ENCODE measurements around the gene CTDP1.

CTDP1 gene

DNA sequence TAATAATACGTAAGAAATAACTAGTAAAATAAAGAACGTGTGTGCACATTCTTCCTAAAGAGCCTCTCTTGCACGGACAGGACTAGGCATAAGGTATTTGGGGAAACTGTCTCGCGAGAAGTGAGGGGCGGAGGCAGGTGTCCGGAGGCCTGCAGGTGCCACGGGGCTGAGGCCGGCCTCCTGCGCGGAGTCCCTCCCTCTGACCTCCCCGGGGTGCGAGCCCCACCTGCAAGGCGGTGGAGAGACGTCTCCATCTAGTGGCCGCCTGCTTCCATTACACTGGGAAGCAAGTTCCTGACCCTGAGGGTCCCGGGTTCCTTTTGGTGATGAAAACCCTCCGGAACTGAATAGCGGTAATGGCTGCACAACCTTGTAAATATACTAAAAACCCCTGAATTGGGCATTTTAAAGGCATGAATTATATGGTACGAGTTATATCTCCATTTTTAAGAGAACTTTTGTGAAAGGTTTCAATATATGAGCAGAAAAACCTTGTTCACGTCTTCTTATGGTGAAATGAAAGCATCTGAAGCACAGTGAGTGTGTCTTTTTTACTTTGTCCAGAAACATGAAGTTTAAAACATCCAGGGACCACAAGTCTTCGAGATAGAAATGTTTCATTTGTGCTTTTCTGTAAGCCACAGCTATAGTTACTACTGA, 35.5 kb upstream of the CTDP1 start:
- DNase-seq = peak; percentile 23

DNA sequence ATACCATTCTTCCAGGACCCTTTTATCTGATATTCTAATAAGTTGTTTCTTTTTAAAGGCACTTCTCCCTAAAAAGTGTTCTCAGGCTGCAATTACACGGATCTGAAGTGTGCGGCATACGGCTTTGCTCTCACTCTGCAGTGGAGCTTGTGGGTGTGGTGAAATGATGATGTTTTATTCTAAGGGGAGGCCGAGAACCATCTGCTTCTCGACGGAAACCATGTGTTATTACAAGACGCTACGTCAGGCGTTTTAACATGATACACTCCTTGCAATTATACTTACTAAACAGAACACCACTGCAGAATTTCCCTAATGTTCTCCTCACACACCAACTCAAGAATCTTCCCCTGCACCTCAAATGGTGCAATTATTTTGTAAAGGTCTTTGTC, 34.9 kb upstream of the CTDP1 start:
- no peak for DNase-seq

DNA sequence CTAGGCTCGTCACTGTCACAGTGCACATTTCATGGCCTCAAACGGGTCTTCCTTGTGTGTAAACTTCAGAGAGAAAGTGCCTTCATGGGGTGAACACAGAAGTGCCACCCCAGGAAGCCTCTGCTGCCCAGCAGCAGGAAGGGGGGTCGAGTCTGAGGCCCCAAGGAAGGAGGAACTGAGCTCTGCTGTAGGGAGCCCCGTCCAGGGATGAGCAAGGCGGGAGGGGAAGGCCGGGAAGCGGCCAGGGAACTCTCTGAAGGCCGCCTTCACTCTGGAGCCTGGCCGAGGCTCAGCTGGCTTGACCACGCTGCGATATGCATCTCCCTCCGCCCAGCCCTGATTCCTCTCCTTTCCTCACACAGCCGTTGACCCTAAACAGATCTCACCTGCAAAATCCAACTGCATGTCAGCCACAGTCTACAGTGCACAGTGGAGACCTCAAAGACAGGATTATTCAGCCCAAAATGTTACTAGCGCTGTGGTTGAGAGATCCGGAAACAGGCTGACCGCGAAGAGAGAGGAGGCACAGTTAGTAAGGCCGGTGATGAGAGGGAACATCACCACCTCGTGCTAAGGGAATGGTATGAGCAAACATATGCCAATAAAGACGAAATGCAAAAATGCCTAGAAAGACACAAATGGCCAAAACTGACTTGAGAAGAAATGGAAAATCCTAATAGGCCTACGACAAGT, 34.2 kb upstream of the CTDP1 start:
- DNase-seq = no peak

- DNase-seq = no peak
Measured at GRCh38 chr18:79647307-79647706, 32.3 kb upstream of the CTDP1 start.

DNA sequence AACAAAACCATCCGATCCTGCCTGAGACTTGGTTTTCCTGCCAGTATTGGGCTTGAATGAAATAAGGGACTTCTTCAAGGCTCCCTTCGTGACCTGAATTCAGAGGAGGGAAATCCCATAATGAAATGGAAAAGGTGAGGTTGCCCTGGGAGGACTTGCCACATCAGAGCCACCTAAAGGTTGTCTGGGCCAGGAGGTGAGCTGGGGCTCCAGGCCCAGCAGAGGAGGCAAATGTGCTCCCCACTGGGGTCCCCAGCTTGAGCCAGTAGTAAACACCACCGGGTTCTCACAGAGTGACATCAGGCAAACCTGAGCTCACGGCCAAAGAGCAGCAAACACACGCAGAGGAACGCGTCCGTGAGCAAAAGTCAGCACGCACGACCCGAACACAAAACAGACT, 28.6 kb upstream of the CTDP1 start:
- no peak for DNase-seq

- DNase-seq = no peak
Measured at GRCh38 chr18:79657342-79657996, 22.1 kb upstream of the CTDP1 start.

GRCh38 chr18:79658366-79658765, 21.2 kb upstream of the CTDP1 start:
- no peak for DNase-seq

- DNase-seq = no peak
Measured at GRCh38 chr18:79659733-79660132, 19.9 kb upstream of the CTDP1 start.

- DNase-seq = no peak
Measured at GRCh38 chr18:79662034-79662433, 17.6 kb upstream of the CTDP1 start.

DNA sequence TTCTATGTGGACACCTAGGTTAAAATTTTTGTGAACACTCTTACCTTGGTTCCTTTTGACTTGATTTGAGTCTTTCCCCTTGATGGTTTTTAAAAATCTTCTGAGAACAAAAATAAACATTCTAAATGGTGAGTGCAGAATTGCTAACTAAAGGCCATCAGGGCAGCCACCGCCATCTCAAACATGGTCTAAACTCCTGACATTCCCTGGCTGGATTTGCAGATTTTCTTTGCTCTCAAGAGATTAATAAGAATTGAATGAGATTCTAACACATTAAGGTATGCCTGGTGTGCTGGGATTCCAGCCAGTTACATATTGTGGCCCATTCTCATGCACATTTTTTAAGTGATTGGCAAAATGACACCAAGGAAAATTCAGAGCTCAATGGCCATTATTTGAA, 17.2 kb upstream of the CTDP1 start:
- no peak for DNase-seq

- no peak for DNase-seq
Measured at GRCh38 chr18:79664525-79665125, 15.0 kb upstream of the CTDP1 start.

DNA sequence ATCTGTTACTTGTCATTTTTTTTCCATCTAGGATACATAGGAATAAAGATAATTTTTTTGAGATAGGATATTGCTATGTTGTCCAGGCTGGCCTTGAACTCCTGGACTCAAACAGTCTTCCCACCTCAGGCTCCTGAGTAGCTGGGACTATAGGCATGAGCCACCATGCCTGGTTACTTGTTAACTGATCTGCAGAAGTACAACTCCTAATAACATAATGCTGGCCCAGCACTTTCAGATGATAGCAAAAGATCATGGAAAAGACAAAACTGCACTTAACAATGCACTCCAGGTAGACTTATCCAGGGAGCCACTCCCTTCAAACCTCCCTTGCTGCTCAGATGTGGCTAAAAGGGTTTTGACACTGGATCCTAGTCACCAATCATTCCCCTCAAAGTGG, 11.4 kb upstream of the CTDP1 start:
- DNase-seq = no peak

- DNase-seq = no peak
Measured at GRCh38 chr18:79672490-79673276, 6.9 kb upstream of the CTDP1 start.

DNA sequence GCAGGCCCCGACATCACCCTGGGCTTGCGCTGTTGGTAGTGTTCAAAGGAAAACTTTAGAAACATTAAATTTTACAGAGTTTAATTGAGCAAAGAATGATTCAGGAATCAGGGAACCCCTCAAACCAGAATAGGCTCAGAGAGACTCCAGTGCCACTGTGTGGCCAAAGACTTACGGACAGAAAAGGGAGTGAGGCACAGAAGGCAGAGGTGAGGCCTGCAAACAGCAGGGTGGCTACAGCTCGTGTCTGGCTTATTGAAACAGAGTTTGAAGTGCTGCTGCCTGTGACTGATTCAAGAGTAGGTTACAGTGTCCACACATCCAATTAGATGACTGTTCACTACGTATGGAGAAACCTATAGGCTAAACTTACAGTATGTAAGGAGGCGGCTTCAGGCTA, 2.4 kb upstream of the CTDP1 start:
- no peak for DNase-seq

GRCh38 chr18:79677840-79678239, 1.8 kb upstream of the CTDP1 start:
- no peak for DNase-seq

GRCh38 chr18:79678665-79679551, 695 bp upstream of the CTDP1 start:
- DNase-seq = peak; percentile 98

DNA sequence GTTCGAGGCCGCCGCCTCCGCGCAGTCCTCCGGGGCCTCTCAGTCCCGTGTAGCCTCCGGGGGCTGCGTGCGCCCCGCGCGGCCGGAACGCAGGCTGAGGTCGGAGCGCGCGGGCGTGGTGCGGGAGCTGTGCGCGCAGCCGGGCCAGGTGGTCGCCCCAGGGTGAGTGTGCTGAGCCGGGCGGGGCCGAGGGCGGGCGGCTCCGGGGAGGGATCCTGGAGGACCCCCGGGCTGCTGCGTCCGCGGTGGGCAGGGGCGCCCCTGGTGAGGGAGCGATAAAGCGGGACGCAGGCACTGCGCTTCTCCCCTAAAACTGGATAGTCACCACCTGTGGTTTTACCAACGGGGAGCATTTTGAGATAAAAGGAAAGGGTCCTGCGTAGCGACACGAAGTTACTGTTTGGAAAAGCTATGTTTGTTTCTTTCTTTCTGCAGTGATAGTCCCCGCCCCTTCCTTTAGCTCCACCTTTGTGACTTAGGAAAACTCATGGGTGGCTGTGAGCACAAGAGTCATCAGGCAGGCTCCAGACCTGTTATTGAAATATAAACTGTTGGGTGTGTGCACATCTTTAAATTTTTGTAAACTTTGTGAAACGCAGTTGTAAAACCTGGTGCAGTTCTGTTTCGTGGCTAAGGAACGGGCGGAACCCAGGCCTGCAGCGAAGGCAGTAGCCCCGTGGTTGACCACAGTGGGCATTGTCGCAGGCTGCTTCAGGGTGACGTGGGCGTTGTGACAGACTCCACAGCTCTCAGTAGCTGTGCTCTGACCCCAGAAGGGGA, 687 bp downstream of the CTDP1 start:
- DNase-seq = no peak

DNA sequence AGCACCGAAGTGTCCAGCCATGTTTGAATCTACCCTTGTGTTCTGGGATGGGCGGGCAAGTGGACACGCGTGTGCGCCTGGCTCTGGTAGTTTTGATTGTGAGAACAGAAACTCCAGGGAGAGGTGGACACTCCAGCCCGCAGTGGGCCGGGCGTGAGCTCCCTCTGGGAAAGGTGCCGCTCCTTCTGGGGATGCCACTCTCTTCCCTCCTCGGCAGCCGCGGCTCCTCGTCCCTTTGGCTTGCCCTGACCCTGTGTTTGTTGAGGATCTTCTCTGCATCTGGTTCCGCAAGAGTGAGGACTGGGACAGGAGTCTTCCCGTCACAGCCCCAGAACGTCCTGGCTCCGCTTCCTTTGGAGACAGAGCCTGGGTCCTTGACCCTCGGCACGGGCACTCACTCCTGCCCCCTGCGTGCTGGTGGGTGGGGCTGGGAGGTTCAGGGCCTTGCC, 1.3 kb downstream of the CTDP1 start:
- no peak for DNase-seq

GRCh38 chr18:79681484-79682387, 2.1 kb downstream of the CTDP1 start:
- no peak for DNase-seq

- no peak for DNase-seq
Measured at GRCh38 chr18:79682481-79682880, 2.9 kb downstream of the CTDP1 start.
